Measurements from ENCODE around the gene TMEM245.

TMEM245 gene

DNA sequence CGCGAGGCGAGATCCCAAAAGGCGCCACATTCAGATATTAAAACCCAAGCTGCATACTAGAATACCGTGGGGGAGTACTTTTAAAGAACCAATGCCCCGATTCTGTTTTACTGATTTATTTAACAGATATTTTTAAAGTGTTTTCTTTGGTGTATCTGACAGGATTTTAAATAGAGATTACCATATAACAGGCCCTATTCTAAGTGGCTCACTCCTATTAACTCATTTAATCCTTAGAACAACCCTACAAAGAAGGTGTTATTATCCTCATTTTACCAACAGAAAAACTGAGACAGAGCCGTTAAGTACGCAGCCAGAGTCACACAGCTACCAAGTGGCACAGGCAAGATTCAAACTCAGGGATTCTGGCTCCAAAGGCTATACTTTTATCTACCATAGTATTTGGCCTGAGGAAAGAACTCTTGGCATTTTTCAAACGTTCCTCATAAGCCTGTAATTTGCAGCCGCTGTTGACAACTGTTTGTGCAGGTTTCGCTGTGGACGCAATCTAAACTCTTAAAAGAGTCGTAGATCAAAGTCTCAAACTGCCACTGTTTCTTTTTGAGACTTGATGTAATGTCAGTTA is 550 bp upstream of the TMEM245 start:
- TF ChIP-seq GATA2 (IDR thresholded peaks at IDR 0.05; ENCODE audit: low read depth, low read length) (no peak), GATA3 (IDR thresholded peaks at IDR 0.05; ENCODE audit: low read depth, low read length) (no peak)

DNA sequence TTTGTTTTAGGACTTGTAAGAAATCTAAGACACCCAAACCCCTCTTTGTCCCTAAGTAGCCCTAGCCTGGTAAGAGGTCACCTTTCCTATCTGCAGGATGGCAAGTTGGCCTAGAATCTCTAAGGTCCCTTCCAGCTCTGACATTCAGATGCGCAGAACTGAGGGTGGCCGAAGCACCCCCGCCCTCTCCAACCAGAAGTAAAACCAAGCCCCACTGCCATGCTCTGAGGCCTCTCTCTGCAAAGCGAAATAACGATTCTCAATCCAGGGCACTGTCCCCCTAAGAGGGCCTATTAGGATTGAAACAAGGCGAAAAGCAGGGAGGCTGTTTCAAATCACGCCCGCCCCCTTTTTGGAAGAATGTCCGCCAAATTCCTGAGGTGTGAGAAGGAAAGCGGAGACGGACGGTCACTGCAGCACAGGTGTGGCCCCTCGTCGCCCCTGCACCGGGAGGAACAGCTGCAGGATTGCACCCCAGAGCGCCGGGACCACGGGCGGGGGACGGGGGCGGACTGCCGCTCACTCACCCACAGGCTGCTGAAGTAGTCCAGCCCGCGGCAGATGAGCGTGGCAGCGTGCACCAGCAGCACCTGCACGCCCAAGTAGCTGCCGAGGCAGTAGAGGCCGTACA is 824 bp downstream of the TMEM245 start:
- TF ChIP-seq GATA2 (IDR thresholded peaks at IDR 0.05; ENCODE audit: low read depth, low read length) (no peak), GATA3 (IDR thresholded peaks at IDR 0.05; ENCODE audit: low read depth, low read length) (no peak)

DNA sequence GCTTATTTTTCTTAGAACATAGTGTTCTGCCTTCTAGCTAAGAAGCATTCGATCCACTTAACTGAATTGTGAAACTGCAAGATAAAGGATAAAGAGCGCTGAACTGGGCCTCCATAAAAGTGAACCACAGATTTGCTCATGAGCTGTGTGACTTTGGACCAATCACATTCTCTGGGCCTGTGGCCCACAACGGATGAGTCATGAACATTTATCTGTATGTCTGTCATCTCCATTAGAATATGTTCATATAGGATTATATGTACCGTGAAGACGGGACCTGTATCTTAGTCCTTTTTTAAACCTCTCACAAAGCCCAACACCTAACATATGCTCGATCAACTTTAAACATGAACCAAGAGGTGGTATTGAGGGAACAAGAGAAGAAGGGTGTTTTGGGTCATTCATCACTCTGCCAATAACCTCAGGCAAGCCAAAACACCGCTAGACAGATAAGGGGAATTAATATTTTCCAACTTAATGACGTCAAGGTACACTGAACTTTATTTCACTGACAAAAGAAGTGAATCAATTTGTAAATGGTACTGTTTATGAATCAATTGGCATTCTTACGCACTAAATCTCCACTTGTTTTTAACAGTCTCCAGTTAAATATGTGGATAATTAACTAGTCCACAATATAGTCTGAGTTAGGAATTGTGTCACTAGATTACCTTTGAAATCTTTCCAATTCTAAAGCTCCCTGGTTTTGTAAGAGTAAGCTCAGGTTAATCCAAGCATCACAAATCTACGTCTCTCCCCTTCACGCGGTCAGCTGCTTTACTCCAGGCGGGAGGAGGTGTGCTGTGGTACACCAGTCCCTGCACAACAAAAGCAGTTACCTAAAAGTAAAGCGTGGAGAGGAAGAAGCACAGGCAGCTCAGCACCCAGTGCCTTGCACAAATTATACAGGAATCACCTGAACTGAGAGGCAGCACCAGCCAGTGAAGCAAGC is 1.6 kb downstream of the TMEM245 start:
- TF ChIP-seq GATA2 (IDR thresholded peaks at IDR 0.05; ENCODE audit: low read depth, low read length) = no peak
- TF ChIP-seq GATA3 (IDR thresholded peaks at IDR 0.05; ENCODE audit: low read depth, low read length) = no peak

DNA sequence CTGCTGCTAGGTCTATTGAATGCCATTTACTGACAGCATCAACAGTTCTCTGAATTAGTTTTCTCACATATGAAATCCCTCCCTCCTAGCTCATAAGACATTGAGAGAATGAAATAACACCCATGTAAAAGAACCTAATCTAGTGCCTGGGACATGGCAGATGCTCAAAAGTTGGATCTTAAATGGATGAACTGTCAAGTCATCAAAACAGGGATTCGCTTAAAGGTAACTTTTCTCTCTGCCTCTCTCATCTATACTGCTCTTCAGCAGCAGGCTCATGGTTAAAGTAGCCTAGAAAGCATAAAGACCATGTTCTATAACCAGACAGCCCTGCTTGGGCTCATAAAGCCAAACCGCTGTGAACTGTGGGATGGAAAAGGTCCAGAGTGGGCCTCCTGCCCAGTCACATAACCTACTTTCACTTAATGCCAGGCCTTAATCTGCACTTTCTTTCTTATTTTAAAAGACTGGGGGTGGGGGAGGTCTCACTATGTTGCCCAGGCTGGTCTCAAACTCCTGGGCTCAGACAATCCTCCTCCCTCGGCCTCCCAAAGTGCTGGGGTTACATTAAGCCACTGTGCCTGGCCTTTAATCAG is 3.7 kb downstream of the TMEM245 start:
- TF ChIP-seq GATA2 (IDR thresholded peaks at IDR 0.05; ENCODE audit: low read depth, low read length) (no peak), GATA3 (IDR thresholded peaks at IDR 0.05; ENCODE audit: low read depth, low read length) (no peak)

DNA sequence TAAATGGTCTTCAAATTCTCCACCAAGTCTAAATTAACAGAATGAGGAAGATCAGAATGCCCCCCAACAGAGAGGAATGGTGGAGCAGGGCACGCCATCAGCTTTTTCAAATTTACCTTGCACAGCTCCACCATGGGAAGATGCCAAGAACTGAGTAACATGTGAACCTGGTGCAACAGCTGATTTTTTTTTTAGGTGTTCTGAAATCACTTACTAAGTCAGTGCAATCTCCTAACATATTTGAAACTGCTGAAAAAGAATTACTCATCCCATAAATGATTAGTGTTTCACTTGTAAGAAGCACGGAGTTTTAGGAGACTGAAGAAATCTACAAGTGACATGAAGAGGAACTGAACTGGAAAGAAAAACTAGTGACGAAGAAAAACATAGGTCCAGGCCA is 5.1 kb downstream of the TMEM245 start:
- TF ChIP-seq GATA2 (IDR thresholded peaks at IDR 0.05; ENCODE audit: low read depth, low read length) (no peak), GATA3 (IDR thresholded peaks at IDR 0.05; ENCODE audit: low read depth, low read length) (no peak)

DNA sequence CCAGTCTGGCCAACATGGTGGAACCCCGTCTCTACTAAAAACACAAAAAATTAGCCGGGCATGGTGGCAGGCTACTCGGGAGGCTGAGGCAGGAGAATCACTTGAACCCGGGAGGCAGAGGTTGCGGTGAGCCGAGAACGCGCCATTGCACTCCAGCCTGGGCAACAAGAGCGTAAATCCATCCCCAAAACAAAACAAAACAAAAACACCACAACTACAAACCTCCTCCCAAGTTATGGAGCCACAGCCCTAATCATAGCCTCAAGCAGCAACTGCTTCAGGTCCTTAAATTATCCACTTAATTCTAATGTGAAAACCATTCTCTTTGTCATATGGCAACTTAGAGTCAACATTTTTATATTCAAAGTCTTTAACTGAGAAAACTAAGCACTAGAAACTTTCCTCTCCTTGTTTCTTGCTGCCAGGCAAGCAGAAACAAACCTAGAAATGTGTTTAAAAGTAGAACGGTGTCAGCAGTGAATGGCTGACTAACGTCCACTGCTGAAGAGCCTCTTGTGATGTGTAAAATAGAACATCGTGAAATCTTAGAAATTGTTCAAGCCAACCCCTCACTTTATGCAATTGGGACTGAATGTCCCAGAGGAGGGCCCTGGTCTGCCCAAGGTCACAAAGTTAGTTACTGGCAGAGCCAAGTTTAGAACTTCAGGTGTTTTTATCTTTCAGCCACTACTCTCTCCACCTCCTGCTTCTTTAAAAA is 5.7 kb downstream of the TMEM245 start:
- TF ChIP-seq GATA3 (IDR thresholded peaks at IDR 0.05; ENCODE audit: low read depth, low read length) (no peak), GATA2 (IDR thresholded peaks at IDR 0.05; ENCODE audit: low read depth, low read length) (no peak)

DNA sequence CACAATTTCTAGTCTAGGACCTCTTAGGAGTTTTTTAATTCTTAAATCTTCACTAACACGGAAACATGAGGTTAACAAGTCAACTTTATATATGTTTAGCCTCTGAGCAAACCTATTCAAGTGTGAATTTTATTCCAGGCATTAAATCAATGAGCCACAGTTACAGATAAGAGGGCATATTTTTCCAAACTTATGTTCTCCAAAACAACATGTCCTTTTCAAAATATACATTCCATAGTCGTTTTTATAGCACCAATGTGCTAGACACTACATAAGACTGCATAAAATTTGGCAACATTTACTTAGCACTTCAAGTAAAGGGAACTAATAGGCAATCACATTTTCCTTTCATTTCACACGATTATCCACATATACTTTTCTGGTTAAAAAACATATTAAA is 6.5 kb downstream of the TMEM245 start:
- no peak for TF ChIP-seq GATA2 (IDR thresholded peaks at IDR 0.05; ENCODE audit: low read depth, low read length)
- TF ChIP-seq GATA3 (IDR thresholded peaks at IDR 0.05; ENCODE audit: low read depth, low read length) = no peak

DNA sequence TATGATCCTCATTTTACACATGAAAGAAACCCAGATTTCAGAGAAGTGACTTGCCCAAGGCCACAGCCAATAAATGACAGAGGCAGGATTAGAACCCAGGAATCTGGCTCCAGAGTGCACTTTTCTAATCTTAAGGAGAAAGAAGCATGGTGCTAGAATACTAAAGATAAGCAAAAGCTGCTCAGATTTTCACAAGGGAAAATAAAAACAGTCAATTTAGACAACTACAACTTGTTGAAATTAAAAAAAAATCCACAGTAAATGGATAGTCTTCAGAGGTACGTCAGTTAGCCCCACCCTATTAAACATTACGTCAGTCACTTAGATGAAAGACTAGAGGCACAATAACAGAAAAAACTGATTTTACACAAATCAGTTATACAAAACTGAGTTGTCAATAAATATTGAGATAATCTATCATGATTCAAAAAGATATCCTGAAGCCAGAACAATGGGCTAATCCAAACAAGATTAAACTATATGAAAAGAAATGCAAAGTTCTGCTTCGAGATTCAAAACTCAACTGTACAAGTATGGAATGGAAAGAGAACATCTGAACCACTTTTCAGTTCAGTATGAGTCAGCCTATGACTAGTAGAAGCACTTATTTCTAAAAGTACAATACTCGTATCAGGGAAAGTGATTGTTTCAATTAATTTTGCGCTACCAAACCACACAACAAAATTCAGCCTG is 9.3 kb downstream of the TMEM245 start:
- TF ChIP-seq GATA3 (IDR thresholded peaks at IDR 0.05; ENCODE audit: low read depth, low read length) = no peak
- no peak for TF ChIP-seq GATA2 (IDR thresholded peaks at IDR 0.05; ENCODE audit: low read depth, low read length)

DNA sequence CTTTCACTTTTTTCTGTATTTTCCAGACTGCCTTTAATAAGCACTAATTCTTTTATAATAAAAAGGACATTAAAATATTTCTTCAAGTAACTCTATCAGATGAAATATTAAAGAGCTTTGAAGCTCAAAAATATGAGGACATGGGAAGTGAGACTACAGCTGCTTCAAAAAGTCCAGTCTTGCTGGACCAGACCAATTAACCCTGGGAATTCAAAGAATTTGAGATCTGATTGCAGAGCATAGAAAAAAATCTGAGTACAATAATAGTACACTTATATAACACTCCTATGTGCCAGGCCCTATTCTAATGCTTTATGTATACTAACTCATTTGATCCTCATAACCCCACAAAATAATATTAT is 9.8 kb downstream of the TMEM245 start:
- TF ChIP-seq GATA3 (IDR thresholded peaks at IDR 0.05; ENCODE audit: low read depth, low read length) (no peak), GATA2 (IDR thresholded peaks at IDR 0.05; ENCODE audit: low read depth, low read length) (no peak)

DNA sequence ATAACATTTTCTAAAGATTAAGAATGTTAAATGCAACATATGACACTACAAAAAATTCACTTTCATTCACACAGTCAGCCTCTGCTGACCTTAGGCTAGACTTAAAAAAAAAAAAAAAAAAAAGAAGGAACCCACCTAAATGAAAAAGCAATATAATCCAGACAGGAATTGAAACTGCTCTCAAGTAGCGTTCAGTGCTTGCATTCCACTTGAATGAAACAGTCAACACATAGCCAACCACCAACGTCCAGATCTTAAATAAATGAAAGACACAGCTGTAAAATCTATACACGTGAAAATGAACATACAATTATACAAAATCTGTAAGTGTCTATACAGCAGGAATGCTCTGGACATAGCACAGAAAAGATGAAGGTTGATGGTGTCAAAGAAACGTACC is 11.4 kb downstream of the TMEM245 start:
- TF ChIP-seq GATA3 (IDR thresholded peaks at IDR 0.05; ENCODE audit: low read depth, low read length) (no peak), GATA2 (IDR thresholded peaks at IDR 0.05; ENCODE audit: low read depth, low read length) (no peak)

DNA sequence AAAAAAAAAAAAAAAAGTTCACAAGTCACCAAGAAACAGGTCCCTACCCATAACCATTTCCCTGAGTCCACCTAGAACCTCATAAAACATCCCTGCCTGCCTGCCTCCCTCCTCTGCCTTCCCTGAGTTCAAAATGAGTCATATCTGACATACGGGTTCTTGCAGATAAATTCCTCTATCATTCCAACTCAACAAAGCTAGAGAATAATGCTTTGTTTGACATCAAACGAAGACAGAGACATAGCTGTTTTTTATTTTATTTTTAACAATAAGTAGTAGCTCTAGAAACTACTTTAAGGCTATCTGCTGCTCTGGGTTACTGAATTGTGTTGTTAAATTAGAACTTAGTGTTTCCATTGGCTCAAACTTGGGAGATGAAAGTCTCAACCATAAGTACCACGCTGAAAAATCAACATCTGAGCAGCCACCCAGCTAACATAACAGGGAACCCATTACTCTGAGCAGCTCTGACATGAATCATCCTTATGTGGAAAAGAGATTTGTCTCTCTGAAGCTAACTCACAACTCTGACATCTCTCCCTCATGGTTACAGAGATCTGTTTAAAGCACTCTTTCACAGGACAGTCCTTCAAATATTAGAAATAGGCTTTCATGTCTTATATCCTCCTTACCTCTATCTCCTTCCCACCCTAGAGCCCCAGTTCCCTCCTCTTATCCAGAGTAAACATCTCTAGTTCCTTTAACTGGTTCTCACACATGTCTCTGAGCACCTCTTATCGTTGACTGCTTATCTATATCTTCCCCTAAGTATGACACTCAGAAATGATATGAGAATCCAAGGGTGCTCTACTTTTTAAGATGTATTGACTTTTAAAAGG is 12.1 kb downstream of the TMEM245 start:
- TF ChIP-seq GATA3 (IDR thresholded peaks at IDR 0.05; ENCODE audit: low read depth, low read length) (no peak), GATA2 (IDR thresholded peaks at IDR 0.05; ENCODE audit: low read depth, low read length) (no peak)

DNA sequence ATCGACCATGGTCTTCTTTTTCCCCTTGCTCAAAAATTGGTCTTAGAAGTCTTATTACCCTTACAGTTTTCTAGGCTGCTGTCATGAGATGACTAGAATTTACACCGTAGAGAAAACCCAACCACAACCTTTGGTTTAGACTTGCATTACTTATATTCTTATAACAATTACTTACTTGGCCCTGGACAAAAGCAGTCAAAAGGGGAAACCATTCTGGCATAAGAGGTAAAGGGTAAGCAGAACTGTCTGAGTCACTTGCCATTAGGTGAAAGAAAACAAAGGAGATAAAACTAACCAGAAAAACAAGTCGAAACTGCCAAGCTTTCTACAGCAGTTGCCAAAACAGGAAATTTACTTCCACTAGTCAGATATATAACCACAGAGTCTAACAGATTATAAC is 17.9 kb downstream of the TMEM245 start:
- TF ChIP-seq GATA2 (IDR thresholded peaks at IDR 0.05; ENCODE audit: low read depth, low read length) (no peak), GATA3 (IDR thresholded peaks at IDR 0.05; ENCODE audit: low read depth, low read length) (no peak)

Measured in SH-SY5Y (cell line).